Adrenal gland (tissue), 12 donors: Measurements from ENCODE around the gene AOPEP. TPM values are rescaled to one million over a fixed set of nuclear protein-coding genes. Genes with fewer than 3 reads are reported as not detected.
A peak's percentile ranks its signal among the peaks of the same experiment; 100 is the strongest.

Experiments used
- DNase-seq, 7 donors: peaks; one replicate each; pipeline ENCODE4 v3.0.0-alpha.2; 2019 to 2020
- H3K27ac ChIP-seq, 5 donors: fragments of 200-600 bp; sonication (generic) in 4 of 5; 1 replicate in 3 of 5; 2 replicates in 2 of 5; pipeline versions ENCODE4 v1.5.1 to v1.8.0; 2016 to 2020; ENCODE audit warnings: mild to moderate bottlenecking in 1 of 5
- H3K27me3 ChIP-seq: fragments of 200-600 bp; 2 replicates; pipeline ENCODE4 v1.8.0; 2021
- H3K36me3 ChIP-seq, 2 donors: fragments of 200-600 bp; replicated peaks in 1 of 2; 1 replicate in 1 of 2; 2 replicates in 1 of 2; pipeline versions ENCODE4 v1.5.1 to v1.8.0; 2018 to 2022
- H3K4me1 ChIP-seq, 2 donors: fragments of 200-600 bp; replicated peaks in 1 of 2; 1 replicate in 1 of 2; 2 replicates in 1 of 2; pipeline versions ENCODE4 v1.5.1 to v1.8.0; 2018 to 2021
- H3K4me3 ChIP-seq, 4 donors: fragments of 200-600 bp; sonication (generic) in 3 of 4; one replicate each; pipeline ENCODE4 v1.5.1; 2016 to 2018
- H3K9me3 ChIP-seq, 3 donors: fragments of 200-600 bp; sonication (generic) in 1 of 3; replicated peaks in 1 of 3; 1 replicate in 2 of 3; 2 replicates in 1 of 3; pipeline versions ENCODE4 v1.5.1 to v1.8.0; 2016 to 2021
- POLR2A ChIP-seq, 2 donors: fragments of 450-650 bp; IDR thresholded peaks; one replicate each; pipeline ENCODE4 v1.6.1; 2017; ENCODE audit warnings: antibody characterized with exemption in 2 of 2, mild to moderate bottlenecking in 2 of 2, moderate library complexity in 1 of 2
- WGBS, 4 donors: extraction: QIAGEN DNeasy Blood & Tissue Kit in 2 of 4; methylation state at CpG; one replicate each; pipeline versions ENCODE4 v1.1.5 to v1.1.7; 2013 to 2017; 5-methylcytosine and 5-hydroxymethylcytosine counted together
- intact Hi-C, 2 donors: fragments of 100-400 bp; cut with DNase I; formaldehyde crosslinking; loops; one replicate each; pipeline versions ENCODE4 v1.14.1 to v1.15.0; 2022 to 2023
- polyA plus RNA-seq, 3 donors: library from polyadenylated mRNA; stranded (reverse); fragments of 200-250 nt in 2 of 3; fragments of 350-450 nt in 1 of 3; fragmentation: Illumina TruSeq in 1 of 3; extraction: RNeasy Lipid Tissue Mini Kit (QIAGEN cat#74804) in 1 of 3; gene quantifications; one replicate each; pipeline ENCODE4 v1.2.3, GENCODE V29; 2013 to 2014
- total RNA-seq, 9 donors: library from RNA; depleted of rRNA in 4 of 9; stranded (reverse); fragments of >200 nt in 4 of 9; fragments of 120-200 nt in 1 of 9; fragmentation: NEBNext Ultra II Directional in 1 of 9; extraction: Animal tissue kit (Norgen Biotek cat#: 25700) in 1 of 9; gene quantifications; one replicate each; pipeline versions ENCODE4 v1.1.0 to v1.2.4, GENCODE V29; 2013 to 2023
- TF ChIP-seq, protein P1 (sequence below), 6 experiments: fragments of 450-650 bp in 4 of 6; fragments of 200-600 bp in 2 of 6; sonication (generic) in 1 of 6; IDR thresholded peaks; 1 replicate in 5 of 6; 2 replicates in 1 of 6; pipeline versions ENCODE4 v1.5.1 to v1.8.0; 2016 to 2021; ENCODE audit warnings: antibody characterized with exemption in 6 of 6, mild to moderate bottlenecking in 2 of 6, moderate library complexity in 1 of 6
- donor health status: healthy with polysubstance abuse.
- donor health status: Bipolar disorder and iron deficiency.
- donor health status: DM: yes; HTN: yes; CAD: no.
- donor health status: DM: no; HTN: no; CAD: no.
- donor health status: DM: no; HTN: no; CAD: no.
- donor health status: DM: yes; HTN: yes; CAD: no.

AOPEP gene
- total and polyA plus RNA-seq, 12 donors, result 31.0 to 99.6 (median 71.0) TPM

GRCh38 chr9:95080961-95081647 lies 354.6 kb downstream of the AOPEP start:
- DNase-seq, result no peak
- 89 to 96% (median 94%) methylated on average over 19 to 20 of the region's 20 CpGs for WGBS, 4 donors
- Histone ChIP-seq H3K27ac (no peak overlapping the region), H3K4me1 (peaks cover 0 to 35% of the 10 kb centered on the region in 2 donors), H3K9me3 (no peaks in the 10 kb centered on the region), H3K27me3 (no peaks in the 10 kb centered on the region), H3K4me3 (no peak overlapping the region), H3K36me3 (peaks cover 0 to 56% of the 10 kb centered on the region in 2 donors)
- no peak for TF ChIP-seq POLR2A (IDR thresholded peaks at IDR 0.05)
- TF ChIP-seq, protein P1, sequence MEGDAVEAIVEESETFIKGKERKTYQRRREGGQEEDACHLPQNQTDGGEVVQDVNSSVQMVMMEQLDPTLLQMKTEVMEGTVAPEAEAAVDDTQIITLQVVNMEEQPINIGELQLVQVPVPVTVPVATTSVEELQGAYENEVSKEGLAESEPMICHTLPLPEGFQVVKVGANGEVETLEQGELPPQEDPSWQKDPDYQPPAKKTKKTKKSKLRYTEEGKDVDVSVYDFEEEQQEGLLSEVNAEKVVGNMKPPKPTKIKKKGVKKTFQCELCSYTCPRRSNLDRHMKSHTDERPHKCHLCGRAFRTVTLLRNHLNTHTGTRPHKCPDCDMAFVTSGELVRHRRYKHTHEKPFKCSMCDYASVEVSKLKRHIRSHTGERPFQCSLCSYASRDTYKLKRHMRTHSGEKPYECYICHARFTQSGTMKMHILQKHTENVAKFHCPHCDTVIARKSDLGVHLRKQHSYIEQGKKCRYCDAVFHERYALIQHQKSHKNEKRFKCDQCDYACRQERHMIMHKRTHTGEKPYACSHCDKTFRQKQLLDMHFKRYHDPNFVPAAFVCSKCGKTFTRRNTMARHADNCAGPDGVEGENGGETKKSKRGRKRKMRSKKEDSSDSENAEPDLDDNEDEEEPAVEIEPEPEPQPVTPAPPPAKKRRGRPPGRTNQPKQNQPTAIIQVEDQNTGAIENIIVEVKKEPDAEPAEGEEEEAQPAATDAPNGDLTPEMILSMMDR (IDR thresholded peaks at IDR 0.05), result no peak
- intact Hi-C loops, result loop anchor here in 1 of 2 donors (10.0 kb wide), 1 partner anchor 46 kb away; no protein-coding TSS in a partner anchor

GRCh38 chr9:95081998-95082397 lies 355.5 kb downstream of the AOPEP start:
- peak in 1 of 7 donors; percentile 12 for DNase-seq
- intact Hi-C loops, result loop anchor here in 1 of 2 donors (10.0 kb wide), 1 partner anchor 47 kb away; no protein-coding TSS in a partner anchor
- H3K4me1 ChIP-seq, result peaks cover 0 to 29% of the 10 kb centered on the region in 2 donors

GRCh38 chr9:95082401-95083084 lies 356.0 kb downstream of the AOPEP start:
- intact Hi-C loops, result loop anchor here in 1 of 2 donors (10.0 kb wide), 1 partner anchor 48 kb away; no protein-coding TSS in a partner anchor

More at GRCh38 chr9:95081998-95082397, 355.5 kb downstream of the AOPEP start:
- Histone ChIP-seq H3K36me3 (peaks cover 0 to 65% of the 10 kb centered on the region in 2 donors), H3K27ac (peak overlapping the region in 1 of 5 donors; percentile 21), H3K4me3 (no peak overlapping the region), H3K27me3 (no peaks in the 10 kb centered on the region), H3K9me3 (no peaks in the 10 kb centered on the region)
- no peak for TF ChIP-seq POLR2A (IDR thresholded peaks at IDR 0.05)
- TF ChIP-seq, protein P1 (IDR thresholded peaks at IDR 0.05), result no peak
- WGBS, 4 donors, result 85 to 94% (median 90%) methylated on average over 12 to 19 of the region's 19 CpGs

More at GRCh38 chr9:95082401-95083084, 356.0 kb downstream of the AOPEP start:
- peak overlapping the region in 2 of 5 donors; percentile 21 to 52 for H3K27ac ChIP-seq
- TF ChIP-seq, protein P1 (IDR thresholded peaks at IDR 0.05), result no peak
- no peak for TF ChIP-seq POLR2A (IDR thresholded peaks at IDR 0.05)
- peaks cover 0 to 67% of the 10 kb centered on the region in 2 donors for H3K36me3 ChIP-seq
- H3K4me1 ChIP-seq, result peaks cover 0 to 24% of the 10 kb centered on the region in 2 donors
- peak in 1 of 7 donors; percentile 0 for DNase-seq
- 91 to 95% (median 91%) methylated on average over 15 to 18 of the region's 18 CpGs for WGBS, 4 donors
- H3K27me3 ChIP-seq, result no peaks in the 10 kb centered on the region
- H3K9me3 ChIP-seq, result no peaks in the 10 kb centered on the region
- H3K4me3 ChIP-seq, result no peak overlapping the region
